GM13977 (cell line): ENCODE measurements around the gene SPTAN1.

Source experiments
- DNase-seq: peaks from one replicate; pipeline ENCODE4 v3.0.0; 2012; ENCODE audit warnings: low spot score
- in situ Hi-C: fragments of 300-500 bp; cut with MboI; formaldehyde crosslinking; loops from one replicate; pipeline ENCODE4 v1.12.0; 2022; ENCODE audit warnings: low sequenced_read_pairs, low pct_unique_long_range_greater_than_20kb, mixed read lengths, inconsistent platforms; ENCODE audit not compliant: unreplicated experiment
- TF ChIP-seq, protein P1 (sequence below): IDR thresholded peaks from 2 replicates; pipeline ENCODE4 v1.5.1; 2012; ENCODE audit warnings: mild to moderate bottlenecking, control low read depth; ENCODE audit not compliant: insufficient read depth; ENCODE audit errors: extremely low read depth, missing control alignments

The SPTAN1 gene

DNA sequence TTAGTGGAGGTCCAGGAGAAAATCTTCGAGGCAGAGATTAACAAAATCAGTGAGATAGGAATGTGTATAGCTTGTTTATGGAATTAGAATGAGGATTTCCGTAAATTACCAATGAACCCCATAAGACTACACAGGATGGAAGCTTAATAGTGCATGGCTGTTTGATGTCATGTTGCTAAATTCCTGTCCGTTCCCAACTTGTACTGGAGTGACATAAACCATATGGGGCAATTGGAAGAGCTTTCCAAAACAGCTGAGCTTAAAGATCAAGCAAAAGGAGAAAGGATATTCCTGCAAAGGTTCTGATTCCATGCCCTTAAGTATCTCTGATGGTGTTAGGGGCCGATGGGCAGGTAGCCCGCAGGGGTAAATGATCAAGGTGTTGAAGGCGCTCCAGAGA lies 30.4 kb upstream of the SPTAN1 start:
- TF ChIP-seq, protein P1, sequence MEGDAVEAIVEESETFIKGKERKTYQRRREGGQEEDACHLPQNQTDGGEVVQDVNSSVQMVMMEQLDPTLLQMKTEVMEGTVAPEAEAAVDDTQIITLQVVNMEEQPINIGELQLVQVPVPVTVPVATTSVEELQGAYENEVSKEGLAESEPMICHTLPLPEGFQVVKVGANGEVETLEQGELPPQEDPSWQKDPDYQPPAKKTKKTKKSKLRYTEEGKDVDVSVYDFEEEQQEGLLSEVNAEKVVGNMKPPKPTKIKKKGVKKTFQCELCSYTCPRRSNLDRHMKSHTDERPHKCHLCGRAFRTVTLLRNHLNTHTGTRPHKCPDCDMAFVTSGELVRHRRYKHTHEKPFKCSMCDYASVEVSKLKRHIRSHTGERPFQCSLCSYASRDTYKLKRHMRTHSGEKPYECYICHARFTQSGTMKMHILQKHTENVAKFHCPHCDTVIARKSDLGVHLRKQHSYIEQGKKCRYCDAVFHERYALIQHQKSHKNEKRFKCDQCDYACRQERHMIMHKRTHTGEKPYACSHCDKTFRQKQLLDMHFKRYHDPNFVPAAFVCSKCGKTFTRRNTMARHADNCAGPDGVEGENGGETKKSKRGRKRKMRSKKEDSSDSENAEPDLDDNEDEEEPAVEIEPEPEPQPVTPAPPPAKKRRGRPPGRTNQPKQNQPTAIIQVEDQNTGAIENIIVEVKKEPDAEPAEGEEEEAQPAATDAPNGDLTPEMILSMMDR: no peak
- no peak for DNase-seq
- in situ Hi-C loops: no loop called here

DNA sequence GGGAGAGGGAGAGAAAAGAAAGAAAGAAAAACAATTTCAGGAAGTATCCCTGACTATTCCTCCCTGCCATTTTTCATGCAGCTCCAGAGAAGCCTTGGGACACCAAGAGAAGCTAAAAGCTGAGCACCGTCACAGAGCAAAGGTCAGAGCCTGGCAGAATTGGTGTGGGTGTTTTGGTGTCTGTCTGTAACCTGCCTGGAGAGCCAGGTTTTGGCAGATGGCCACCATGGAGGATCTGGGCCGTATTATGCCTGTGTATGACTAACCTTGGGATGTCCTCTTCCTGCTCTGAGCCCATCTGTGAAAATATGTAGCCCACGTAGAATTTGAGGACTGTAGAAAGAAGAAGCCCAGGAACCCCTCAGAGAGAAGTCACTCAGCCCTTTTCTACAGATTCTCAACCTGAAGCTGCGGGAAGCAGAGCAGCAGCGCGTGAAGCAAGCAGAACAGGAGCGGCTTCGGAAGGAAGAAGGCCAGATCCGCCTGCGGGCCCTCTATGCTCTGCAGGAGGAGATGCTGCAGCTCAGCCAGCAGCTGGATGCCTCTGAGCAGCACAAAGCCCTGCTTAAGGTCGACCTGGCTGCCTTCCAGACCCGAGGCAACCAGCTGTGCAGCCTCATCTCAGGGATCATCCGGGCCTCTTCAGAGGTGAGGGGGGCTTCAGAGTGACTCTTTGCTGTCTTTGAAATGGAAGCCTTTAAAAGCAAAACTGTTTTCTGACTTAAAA lies 29.0 kb upstream of the SPTAN1 start:
- DNase-seq: no peak
- TF ChIP-seq, protein P1: no peak
- in situ Hi-C loops: no loop called here

DNA sequence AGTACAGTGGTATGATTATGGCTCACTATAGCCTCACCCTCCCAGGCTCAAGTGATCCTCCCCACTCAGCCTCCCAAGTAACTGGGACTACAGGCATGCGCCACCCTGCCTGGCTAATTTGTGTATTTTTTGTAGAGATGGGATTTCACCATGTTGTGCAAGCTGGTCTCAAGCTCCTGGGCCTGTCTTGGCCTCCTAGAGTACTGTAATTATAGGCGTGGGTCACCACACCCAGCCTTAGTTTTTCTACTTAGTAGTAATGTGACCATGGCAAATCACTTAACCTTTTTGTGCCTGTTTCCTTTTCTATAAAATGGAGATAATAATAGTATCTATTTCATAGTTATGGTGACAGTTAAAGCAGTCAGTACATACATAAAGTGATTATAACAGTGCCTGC lies 25.7 kb upstream of the SPTAN1 start:
- in situ Hi-C loops: no loop called here

DNA sequence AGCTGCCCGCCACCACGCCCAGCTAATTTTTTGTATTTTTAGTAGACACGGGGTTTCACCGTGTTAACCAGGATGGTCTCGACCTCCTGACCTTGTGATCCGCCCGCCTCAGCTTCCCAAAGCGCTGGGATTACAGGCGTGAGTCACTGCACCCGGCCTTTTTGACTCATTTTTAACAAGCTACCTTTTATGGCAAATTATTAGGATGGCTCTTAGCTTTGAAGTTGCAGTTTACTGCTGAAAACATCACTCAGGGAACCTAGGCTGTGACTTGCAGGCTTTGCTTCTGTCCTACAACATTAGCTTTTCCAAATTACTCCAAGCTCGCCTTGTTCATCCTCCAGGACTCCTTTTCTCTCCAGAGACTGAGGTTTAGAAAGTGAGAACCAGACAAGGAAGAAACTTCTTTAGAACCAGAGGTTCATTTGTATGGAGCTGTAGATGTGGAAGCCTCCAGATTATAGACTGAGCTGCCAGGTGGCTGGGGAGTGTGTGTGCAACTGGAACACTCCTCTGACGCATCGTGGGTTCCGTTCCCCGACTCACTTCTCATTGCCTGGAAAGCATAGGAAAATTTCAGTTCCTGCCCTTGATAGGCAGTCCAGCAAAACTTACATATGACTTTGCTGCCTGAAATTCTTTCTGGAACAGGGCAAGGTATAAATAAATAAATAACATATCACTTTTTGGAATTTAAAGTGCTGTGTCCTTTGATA lies 23.8 kb upstream of the SPTAN1 start:
- TF ChIP-seq, protein P1: no peak
- in situ Hi-C loops: no loop called here
- no peak for DNase-seq

More for the DNA sequence above, 25.7 kb upstream of the SPTAN1 start:
- TF ChIP-seq, protein P1: no peak
- DNase-seq: no peak

DNA sequence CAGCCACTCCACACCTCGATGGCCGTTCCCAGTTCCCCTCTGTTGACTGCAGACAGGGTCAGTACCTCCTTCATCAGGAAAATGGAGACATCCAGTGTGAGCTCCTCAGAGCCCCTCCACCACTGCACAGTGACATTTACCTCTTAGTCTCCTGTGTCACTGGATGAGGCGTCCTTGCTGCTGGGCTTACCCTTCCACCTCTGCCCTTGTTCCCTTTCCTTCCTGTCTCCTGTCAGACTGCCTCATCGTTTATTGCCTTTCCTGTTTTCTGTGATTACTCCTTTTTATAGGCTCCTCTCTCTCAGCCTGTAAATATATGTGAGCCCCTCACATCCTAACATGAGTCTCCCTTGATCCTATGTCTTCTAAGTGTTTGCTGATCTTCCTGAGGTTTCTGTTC lies 23.2 kb upstream of the SPTAN1 start:
- in situ Hi-C loops: no loop called here
- no peak for DNase-seq
- TF ChIP-seq, protein P1: no peak

DNA sequence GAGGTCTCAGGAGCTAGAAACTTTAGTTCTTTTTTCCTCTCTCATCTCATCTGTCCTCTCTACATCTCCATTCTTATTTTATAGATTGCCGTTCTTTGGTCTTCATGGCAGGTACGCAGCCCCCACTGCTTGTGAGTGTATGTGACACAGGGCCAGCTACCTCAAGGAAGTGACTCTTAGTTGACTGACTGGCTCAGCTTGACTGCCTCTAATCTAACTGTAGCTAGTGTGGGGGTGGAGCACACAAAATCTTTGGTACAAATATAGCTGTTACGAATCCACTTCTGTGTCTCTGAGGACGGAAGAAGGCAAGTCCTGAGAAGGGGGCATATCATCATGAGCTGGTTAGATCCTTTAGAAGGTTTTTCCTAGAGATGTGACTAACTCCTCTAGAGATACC lies 19.8 kb upstream of the SPTAN1 start:
- DNase-seq: no peak
- TF ChIP-seq, protein P1: no peak
- in situ Hi-C loops: no loop called here
